GM13977 (cell line): ENCODE data around the gene SERPINA10.
"Not testable (repeated sequence)": the region's sequence is repeated elsewhere in the genome, so short reads cannot be mapped to it uniquely, and the experiment has no call there.

Experiments used
- DNase-seq: peaks from one replicate; pipeline ENCODE4 v3.0.0; 2012; ENCODE audit warnings: low spot score
- in situ Hi-C: fragments of 300-500 bp; cut with MboI; formaldehyde crosslinking; loops from one replicate; pipeline ENCODE4 v1.12.0; 2022; ENCODE audit warnings: low sequenced_read_pairs, low pct_unique_long_range_greater_than_20kb, mixed read lengths, inconsistent platforms; ENCODE audit not compliant: unreplicated experiment
- TF ChIP-seq, protein P1 (sequence below): IDR thresholded peaks from 2 replicates; pipeline ENCODE4 v1.5.1; 2012; ENCODE audit warnings: mild to moderate bottlenecking, control low read depth; ENCODE audit not compliant: insufficient read depth; ENCODE audit errors: extremely low read depth, missing control alignments

Gene SERPINA10

DNA sequence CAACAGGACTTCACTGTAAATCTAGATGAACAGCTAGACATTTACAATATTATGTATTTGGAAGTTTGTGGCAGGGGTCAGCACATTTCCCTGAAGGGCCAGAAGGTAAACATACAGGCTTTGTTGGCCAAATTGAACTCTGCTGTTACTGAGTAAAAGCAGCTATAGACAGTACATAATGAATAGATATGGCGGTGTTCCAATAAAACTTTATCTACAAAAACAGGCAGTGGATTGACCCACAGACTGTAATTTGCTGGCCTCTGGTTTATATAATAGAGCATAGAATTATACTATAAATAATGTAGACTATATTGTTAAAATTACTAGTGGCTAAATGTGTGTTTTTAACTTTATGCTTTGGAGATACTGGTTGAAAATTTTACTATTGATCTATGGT, 25.7 kb downstream of the SERPINA10 start:
- in situ Hi-C loops = no loop called here

DNA sequence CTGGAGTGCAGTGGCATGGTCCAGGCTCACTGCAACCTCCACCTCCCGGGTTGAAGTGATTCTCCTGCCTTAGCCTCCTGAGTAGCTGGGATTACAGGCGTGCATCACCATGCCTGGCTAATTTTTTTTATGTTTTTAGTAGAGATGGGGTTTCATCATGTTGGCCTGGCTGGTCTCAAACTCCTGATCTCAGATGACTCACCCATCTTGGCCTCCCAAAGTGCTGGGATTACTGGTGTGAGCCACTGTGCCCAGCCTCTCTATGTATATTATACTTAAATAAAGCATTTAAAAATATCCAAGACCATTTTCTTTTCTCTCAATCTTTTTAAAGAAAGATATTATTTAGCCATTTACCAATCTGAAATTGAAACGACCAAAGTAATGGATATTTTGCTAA, 28.9 kb downstream of the SERPINA10 start:
- DNase-seq, in situ Hi-C loops: not testable (repeated sequence)

More for the DNA sequence above, 25.7 kb downstream of the SERPINA10 start:
- TF ChIP-seq, protein P1, sequence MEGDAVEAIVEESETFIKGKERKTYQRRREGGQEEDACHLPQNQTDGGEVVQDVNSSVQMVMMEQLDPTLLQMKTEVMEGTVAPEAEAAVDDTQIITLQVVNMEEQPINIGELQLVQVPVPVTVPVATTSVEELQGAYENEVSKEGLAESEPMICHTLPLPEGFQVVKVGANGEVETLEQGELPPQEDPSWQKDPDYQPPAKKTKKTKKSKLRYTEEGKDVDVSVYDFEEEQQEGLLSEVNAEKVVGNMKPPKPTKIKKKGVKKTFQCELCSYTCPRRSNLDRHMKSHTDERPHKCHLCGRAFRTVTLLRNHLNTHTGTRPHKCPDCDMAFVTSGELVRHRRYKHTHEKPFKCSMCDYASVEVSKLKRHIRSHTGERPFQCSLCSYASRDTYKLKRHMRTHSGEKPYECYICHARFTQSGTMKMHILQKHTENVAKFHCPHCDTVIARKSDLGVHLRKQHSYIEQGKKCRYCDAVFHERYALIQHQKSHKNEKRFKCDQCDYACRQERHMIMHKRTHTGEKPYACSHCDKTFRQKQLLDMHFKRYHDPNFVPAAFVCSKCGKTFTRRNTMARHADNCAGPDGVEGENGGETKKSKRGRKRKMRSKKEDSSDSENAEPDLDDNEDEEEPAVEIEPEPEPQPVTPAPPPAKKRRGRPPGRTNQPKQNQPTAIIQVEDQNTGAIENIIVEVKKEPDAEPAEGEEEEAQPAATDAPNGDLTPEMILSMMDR = no peak
- no peak for DNase-seq

DNA sequence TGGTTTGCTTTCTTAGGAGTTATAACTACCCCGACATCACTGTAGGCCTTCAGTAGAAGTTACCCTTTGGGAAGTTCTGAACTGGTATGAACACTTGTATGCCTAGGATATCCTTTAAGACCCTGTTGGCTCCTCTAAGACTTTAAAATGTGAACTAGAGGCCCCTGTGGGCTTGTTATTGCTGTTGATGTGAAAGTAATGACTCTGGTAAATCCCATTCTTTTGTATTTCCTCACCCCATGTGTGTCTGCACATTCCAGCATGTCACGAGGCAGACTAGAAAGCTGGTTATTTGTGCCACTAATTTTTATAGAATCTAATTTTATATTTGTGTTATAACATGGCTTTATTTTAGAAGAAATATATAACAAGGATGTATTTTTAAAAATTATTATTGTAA, 48.9 kb downstream of the SERPINA10 start:
- in situ Hi-C loops = no loop called here
- DNase-seq = no peak
- TF ChIP-seq, protein P1 = no peak

DNA sequence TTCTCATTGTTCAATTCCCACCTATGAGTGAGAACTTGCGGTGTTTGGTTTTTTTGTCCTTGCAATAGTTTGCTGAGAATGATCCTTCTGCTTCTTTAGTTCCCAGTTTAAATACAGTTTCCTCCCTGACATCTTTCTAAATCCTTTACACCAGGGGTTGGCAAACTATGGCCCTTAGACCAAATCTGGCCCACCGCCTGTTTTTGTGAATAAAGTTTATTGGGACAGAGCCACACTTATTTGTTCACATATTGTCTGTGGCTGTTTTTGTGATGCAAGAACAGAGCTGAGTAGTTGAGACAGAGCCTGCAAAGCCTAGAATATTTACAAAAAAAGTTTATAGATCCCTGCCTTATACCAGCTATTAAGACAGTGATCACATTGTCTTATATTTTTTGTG, 53.7 kb downstream of the SERPINA10 start:
- in situ Hi-C loops = no loop called here

DNA sequence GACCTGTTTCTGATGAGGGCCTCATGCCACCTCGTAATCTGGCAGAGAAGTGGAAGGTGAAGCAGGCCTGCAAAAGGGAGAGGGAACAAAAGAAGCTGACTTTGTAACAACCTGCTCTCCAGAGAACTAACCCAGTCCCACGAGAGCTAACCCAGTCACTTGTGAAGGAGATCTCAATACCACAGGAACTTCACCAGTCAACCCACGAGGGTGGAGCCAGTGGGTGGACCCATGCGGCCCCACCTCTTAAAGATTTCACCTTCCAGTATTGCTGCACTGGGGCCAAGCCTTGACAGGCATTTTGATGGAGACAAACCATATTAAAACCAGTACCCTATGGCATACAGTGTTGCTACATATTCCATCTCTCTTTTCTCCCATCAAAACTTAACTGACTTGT, 55.1 kb downstream of the SERPINA10 start:
- in situ Hi-C loops = no loop called here
- TF ChIP-seq, protein P1 = no peak
- no peak for DNase-seq

More for the DNA sequence above, 53.7 kb downstream of the SERPINA10 start:
- no peak for DNase-seq
- TF ChIP-seq, protein P1 = no peak

DNA sequence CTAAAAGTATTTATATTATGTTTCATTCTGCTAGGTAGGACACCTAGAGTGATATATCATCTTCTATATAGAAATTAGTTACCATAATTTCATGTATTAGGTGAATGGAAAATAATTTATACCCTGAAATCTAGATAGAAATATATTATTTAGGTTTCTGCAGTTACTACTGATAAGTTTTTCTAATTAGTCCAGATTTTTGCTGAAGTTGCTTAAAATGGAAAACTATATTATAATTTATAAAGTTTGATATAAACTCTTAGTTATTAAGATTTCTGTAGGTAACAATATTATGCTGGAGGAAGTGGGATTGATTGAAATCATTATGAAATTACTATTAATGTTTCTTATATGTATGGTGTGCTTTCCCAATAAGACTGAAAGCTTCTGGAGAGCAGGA, 56.0 kb downstream of the SERPINA10 start:
- TF ChIP-seq, protein P1 = no peak
- DNase-seq = no peak
- in situ Hi-C loops = no loop called here
